ENCODE results near the gene TPBGL.
A peak's percentile ranks its signal among the peaks of the same experiment; 100 is the strongest.
"Not testable (repeated sequence)": the region's sequence is repeated elsewhere in the genome, so short reads cannot be mapped to it uniquely, and the experiment has no call there.

Gene TPBGL

DNA sequence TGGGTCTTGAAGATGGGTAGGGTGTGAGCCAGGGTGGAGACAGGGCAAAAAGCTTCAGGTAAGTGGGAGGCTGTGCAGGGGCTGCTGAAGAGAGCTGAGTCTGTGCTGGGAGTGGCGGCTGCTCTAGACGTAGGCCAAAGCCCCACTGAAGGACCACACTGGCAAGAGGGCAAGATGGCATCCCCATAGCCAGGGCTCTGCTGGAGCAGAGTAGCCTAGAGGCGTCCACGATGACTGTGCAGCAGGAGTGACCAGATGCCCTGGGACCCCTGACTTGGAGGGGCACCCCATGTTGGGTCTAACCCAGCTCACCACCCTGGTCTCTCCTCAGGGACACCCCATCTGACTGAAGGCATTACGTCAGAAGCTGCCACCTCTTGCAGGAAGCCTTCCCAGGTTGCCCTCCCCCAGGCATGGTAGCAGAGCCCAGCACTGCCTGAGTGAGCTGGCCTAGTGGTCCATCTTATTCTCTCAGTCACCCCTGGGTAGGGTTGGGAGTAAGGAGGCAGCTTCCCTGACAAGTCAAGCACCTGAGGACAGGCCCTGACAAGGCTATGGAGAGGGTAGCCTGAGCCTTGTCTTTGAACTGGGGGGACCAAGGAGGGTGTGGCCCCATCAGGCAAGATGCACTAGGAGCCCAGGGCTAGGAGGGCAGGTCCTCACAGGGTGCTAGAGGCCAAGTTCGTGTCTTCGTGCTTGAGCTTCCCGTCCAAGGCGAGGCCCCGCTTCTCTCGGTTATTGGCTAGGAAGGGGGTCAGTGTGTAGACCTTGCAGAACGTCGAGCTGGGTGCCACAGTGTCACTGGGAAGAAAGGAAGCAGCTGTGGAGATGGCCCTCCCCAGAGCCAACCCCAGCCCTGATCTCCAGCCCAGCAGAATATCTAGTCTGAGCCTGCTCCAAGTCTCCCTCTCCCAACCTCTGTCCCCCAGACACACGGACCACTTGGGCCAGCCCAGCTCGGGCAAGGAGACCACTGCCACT lies 33.1 kb downstream of the TPBGL start:
- no peak for DNase-seq

DNA sequence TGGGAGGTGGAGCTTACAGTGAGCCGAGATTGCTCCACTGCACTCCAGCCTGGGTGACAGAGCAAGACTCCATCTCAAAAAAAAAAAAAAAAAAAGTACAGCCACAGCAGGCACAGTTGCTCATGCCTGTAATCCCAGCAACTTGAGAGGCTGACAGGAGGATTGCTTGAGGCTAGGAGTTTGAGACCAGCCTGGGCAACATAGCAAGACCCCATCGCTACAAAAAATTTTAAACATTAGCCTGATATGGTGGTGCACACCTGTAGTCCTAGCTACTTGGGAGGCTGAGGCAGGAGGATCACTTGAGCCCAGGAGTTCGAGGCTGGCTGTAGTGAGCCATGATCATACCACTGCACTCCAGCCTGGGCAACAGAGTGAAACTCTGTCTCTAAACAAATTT lies 34.1 kb downstream of the TPBGL start:
- DNase-seq = not testable (repeated sequence)

- peak; percentile 64 to 82 (median 76) for DNase-seq
These were observed 35.0 kb downstream of the TPBGL start for GRCh38 chr11:75275581-75275980.

- DNase-seq = no peak
These were observed 35.6 kb downstream of the TPBGL start for GRCh38 chr11:75276186-75276585.

GRCh38 chr11:75276686-75277085 lies 36.1 kb downstream of the TPBGL start:
- no peak for DNase-seq

- no peak for DNase-seq
These were observed 36.7 kb downstream of the TPBGL start for GRCh38 chr11:75277211-75277805.

- DNase-seq = no peak
These were observed 37.6 kb downstream of the TPBGL start for GRCh38 chr11:75277991-75278790.

DNA sequence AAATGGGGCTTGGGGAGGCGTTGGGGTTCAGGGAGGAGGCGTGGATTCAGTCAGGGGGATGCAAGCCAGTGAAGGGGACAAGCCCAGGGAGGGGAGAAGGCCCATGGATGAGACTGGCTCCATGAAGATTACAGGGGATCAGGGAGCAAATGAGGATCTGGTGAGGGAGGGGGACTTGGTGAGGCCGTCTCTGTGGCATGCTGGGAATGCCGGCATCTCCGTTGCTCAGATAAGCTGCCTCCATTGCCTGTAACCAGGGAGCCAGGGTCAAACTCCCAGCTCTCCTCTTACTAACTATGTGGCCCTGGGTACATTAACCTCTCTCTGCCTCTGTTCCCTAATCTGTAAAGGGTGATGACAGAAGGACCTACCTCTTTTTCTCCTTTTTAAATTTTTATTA lies 38.7 kb downstream of the TPBGL start:
- DNase-seq = no peak

GRCh38 chr11:75280227-75280701 lies 39.7 kb downstream of the TPBGL start:
- DNase-seq = peak; percentile 80 to 89 (median 85)

GRCh38 chr11:75280770-75281468 lies 40.3 kb downstream of the TPBGL start:
- no peak for DNase-seq

GRCh38 chr11:75281469-75282095 lies 41.0 kb downstream of the TPBGL start:
- DNase-seq = no peak

DNA sequence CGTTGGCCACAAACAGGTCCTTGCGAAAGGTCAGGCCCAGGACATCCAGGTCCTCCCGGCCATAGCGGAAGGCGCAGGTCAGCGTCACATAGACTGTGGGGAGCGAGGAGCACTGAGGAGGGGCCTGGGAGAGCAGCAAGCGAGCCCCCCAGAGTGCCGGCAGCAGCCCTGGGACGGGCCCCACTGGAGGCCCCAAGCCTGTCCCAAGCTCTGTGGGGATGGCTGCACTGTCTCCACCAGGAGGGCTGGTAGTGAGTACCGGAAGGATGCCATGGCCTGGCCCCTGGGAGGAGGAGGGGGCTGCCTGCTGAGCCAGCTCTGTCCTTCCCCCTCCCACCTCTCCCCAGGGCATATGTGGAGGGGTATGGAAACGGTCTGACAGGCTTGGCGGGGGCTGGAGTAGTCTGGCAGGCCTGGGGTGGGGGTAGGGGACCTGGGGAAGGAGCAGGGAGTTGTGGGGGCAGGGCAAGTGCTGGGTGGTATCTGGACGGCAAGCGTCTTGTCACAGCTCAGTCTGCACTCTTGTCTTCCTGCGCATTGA lies 42.9 kb downstream of the TPBGL start:
- DNase-seq = no peak

- no peak for DNase-seq
These were observed 45.3 kb downstream of the TPBGL start for GRCh38 chr11:75285776-75286360.

DNA sequence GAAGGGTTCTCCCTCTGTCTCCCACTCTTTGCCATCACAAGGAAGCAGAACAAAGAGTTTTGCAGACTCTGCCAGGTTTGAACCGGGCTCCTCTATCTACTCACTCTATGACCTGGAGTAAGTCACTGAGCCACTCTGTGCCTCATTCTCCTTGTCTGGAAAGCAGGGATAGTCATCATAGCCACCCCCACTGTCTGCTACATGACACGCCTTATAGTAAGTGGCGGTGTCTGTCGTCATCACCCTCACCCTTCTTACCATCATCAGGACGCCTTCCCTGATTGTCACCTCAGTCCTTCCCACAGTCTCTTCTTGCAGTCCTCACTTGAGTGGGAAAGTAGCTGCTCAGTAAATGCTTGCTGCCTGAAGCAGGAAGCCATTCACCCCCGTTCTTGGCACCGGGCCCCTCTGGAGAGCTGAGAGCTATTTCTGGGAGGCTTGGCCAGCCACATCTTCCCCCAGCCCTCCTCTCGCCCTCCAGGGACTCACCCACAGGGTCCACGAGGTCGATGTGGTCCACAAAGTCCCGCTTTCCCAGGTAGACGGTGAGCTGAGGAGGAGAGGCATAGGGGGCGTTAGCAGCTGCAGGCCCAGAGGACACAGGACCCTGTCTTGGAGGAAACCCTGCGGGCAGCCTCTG lies 46.4 kb downstream of the TPBGL start:
- peak in 2 of 4 experiments; percentile 27 to 42 for DNase-seq

DNA sequence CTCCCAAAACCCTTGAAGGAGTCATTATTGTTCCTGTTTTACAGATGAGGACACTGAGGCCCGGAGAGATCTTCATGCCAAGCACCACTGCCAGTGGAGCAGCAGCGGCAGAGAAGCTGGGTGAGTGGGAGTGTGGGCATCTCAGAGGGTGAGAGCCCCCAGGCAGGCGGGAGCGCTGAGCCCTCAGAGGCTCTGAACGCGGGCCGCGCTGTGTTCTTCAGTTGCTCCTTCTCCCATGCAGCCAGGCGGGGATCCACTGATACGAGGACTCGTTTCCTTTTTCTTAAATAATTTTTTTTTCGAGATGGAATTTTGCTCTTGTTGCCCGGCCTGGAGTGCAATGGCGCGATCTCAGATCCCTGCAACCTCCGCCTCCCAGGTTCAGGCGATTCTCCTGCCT lies 47.0 kb downstream of the TPBGL start:
- DNase-seq = no peak

GRCh38 chr11:75289511-75289760 lies 48.9 kb downstream of the TPBGL start:
- DNase-seq = no peak

DNA sequence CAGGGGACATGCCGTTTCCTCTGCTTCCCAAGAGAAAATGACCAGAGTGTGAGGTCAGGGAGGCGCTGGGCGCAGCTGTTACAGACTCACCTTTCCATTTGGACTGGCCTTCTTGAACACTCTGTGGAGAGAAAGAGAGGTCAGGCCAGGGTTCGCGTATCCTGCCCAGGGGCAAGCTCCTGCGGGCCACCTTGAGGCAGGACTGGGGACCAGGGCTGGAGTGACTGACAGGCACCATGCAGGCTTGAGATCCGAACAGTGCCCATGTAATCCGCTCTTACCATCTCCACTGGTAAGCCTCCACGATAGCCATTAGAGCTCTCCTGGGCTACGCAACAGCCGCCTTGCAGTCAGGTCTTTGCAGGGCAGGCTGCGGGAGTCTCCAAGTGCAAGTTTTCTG lies 49.3 kb downstream of the TPBGL start:
- no peak for DNase-seq

GRCh38 chr11:75291741-75292140 lies 51.2 kb downstream of the TPBGL start:
- no peak for DNase-seq

GRCh38 chr11:75292943-75293342 lies 52.4 kb downstream of the TPBGL start:
- DNase-seq = no peak
